DMS114 treated with DMSO at 0.1 percent for 48 hours (cell line): ENCODE measurements around the gene SPTLC2.
"Not testable (repeated sequence)": the region's sequence is repeated elsewhere in the genome, so short reads cannot be mapped to it uniquely, and the experiment has no call there.

Source experiments
- DNase-seq: peaks from one replicate; lab custom pipeline; 2025; ENCODE audit not compliant: unreplicated experiment; lab: John Stamatoyannopoulos, UW

The SPTLC2 gene, protein sequence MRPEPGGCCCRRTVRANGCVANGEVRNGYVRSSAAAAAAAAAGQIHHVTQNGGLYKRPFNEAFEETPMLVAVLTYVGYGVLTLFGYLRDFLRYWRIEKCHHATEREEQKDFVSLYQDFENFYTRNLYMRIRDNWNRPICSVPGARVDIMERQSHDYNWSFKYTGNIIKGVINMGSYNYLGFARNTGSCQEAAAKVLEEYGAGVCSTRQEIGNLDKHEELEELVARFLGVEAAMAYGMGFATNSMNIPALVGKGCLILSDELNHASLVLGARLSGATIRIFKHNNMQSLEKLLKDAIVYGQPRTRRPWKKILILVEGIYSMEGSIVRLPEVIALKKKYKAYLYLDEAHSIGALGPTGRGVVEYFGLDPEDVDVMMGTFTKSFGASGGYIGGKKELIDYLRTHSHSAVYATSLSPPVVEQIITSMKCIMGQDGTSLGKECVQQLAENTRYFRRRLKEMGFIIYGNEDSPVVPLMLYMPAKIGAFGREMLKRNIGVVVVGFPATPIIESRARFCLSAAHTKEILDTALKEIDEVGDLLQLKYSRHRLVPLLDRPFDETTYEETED

DNA sequence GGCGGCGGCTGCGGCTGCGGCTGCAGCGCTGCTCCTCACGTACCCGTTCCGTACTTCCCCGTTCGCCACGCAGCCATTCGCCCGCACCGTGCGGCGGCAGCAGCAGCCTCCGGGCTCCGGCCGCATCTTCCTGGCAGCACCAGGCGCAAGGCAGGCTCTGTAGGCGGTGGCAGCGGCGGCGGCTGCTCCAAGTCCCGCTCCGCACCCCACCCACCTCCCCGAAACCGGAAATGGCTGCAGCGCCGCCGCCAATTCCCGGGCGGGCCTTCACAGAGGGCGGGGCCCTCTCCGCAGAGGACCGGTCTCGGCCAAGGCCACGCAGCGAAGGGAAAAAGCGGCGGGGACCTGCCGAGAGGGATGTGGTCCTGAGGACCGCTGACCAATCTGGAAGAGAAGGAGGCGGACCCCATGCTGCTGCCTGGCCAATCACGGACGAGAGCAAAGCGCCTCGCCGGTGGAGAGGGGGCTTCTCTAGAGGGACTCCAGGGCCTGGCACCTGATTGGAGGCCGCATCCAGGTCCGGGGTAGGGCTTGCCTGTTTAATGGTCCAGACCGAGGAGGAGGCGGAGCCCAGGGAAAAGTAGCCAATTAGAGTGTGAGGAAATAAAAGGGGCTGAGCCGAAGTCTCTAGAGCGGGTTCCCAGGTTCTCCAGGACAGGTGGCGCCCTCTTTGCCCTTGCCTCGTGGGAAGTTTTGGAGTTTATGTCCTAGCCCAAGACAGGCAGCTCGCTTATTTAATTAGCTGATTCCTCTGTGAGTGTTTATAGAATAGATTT, at the start of gene SPTLC2:
SPTLC2 (minus strand) TSS at position 184 of the 776 bp plus-strand sequence; CDS start at position 126, 58 bp downstream.
- peak; percentile 96 for DNase-seq

DNA sequence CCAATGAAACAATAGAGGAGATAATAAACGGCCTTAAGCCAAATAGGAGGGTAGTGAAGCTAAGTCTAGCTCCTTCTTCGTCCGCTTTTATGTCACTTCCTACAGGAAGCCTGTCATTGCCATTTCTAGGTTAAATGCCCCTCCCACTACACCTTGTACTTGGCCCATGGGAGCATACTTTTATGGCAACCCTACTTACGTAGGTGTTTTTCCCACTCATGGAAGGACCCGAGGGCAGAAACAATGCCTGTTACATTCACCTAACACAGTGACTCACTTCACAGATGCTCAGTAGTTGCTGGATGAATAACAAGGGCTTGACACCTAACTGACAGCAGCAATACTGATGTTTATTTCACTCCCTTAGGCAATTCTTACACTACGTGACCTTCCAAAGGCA, 46.9 kb upstream of the SPTLC2 start:
- no peak for DNase-seq

DNA sequence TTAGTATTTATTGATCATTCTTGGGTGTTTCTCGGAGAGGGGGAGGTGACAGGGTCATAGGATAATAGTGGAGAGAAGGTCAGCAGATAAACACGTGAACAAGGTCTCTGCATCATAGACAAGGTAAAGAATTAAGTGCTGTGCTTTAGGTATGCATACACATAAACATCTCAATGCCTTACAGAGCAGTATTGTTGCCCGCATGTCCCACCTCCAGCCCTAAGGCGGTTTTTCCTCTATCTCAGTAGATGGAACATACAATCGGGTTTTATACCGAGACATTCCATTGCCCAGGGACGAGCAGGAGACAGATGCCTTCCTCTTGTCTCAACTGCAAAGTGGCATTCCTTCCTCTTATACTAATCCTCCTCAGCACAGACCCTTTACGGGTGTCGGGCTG, 45.1 kb upstream of the SPTLC2 start:
- not testable (repeated sequence) for DNase-seq

DNA sequence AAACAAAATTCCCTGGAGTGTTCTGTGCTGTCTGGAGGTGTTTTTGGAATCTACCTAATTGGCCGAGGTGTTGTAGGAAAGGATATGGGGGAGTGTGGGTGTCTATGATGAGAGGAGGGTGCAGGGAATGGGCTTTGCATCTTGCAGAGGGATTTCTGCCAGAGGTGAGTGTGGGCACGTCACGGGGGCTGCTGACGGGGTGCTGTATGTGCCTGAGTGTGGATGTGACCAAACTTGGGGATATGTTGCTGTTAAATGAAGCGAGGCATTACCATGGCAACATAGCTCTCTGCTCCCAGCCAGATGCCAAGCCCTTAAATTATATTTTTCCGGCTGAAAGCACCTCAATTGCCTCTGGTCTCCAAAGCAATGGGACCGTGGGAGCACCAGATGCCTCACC, 44.3 kb upstream of the SPTLC2 start:
- DNase-seq = no peak

DNA sequence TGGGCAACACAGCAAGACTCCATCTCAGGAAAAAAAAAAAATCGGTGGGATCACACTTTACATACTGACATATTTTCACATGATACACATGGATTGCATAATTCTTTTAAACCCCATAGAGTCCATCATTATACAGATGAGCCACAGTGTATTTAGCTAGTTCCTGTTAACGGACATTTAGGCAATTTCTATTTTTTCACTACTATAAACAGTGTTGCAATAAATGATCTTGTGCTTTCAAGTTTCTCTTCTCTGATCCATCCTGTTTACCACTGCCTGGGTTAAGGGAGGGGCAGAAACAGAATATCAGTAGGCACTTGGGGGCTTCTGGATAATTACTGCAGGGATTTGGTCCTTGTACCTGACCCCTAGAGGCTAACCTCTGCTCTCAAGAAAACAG, 43.4 kb upstream of the SPTLC2 start:
- no peak for DNase-seq

DNA sequence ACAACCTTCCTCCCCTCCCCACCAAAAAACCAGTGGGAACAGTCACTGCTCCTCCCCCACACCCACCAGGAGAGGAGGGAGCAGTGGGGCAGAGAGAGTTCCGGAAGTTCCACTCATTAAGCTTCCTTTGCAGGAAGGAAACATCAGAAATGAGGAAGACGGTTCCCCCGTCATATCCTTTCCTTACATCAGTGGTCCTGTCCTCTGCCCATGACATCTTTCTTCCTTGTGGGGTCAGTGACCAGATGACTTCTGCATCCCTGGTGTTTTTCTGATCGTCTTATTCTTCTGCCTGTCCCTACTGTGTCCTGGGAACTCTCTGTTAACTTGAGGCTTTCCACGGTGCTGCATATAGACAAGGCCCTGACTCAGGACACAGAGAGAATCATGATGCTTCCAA, 40.8 kb upstream of the SPTLC2 start:
- DNase-seq = no peak

DNA sequence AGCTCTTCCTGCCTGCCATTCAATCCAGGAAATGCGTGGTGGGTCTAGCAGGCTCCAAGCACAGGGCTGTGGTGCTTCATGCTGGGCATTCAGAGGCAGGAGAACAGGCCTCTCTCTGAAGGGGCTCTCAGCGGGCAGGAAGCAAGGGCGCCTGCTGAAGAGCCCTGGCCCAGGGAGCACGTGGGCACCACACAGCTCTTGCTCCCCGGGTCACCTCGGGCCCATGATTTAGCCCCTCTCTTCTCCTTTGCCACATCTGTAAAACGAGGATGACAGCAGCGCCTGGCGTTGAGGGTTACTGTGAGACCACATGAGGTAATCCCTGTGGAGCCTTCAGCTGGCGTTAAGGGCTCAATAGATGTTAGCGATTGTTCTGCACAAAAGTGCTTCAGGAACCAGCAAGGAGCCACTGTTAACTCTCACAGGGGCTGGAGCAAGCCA, 37.6 kb upstream of the SPTLC2 start:
- no peak for DNase-seq

DNA sequence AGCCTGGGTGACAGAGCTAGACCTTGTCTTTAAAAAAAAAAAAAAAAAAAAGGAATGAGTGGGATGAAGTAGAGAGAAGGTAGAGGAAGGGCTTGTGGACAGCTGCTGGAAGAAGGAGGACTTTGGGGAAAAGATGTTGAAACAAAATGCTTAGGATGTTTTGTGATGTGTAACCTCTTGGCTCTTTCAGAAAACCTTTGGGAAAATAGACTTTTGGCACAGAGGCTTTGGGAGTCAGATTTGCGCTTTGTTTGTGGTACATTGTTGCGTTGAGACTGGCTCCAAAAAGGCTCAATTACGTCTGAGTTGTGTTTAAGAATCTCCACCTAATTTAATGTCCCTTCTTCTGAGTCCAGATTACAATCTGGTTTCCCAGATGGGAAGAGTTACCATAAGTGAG, 32.9 kb upstream of the SPTLC2 start:
- DNase-seq = no peak

DNA sequence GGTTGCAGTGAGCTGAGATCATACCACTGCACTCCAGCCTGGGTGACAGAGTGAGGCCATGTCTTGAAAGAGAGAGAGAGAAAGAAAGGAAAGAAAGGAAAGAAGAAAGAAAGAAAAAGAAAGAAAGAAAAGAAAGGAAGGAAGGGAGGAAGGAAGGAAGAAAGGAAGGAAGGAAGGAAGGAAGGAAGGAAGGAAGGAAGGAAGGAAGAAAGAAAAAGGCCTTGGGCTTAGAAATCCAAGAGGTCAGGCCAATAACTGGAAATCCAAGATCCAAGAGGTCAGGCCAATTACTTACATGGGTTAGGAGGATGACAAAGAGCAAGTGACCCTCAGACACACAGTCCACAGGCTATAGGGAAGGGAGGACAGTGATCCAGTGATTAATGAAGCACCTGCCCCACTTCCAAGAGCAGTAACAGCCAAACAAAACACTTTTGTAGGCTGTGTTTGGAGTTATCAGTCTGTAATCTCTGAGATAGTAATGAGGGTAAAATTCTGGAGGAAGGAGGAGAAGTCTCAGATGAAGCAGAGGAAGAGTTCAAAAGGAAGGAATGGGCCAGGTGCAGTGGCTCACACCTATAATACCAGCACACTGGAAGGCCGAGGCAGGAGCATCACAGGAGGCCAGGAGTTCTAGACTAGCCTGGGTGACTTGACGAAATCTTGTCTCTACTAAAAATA, 32.2 kb upstream of the SPTLC2 start:
- DNase-seq = no peak

DNA sequence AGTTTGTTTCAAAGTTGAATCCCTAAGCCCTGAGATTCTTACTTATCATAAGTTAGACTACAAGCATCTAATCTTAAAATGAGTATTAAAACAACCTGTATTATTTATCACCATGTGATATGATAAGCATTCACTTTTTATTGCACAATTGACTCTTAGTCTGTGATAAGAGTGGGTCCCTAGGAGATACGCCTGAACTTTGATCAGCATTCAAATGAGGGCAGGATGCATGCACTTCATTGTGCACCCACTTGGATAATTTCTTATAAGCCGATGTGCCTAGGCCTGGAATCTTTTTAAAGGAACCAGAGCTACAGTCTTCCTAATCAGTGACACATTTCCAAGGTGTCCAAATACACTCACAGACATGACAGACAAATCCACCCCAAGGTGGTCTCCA, 31.4 kb upstream of the SPTLC2 start:
- no peak for DNase-seq

DNA sequence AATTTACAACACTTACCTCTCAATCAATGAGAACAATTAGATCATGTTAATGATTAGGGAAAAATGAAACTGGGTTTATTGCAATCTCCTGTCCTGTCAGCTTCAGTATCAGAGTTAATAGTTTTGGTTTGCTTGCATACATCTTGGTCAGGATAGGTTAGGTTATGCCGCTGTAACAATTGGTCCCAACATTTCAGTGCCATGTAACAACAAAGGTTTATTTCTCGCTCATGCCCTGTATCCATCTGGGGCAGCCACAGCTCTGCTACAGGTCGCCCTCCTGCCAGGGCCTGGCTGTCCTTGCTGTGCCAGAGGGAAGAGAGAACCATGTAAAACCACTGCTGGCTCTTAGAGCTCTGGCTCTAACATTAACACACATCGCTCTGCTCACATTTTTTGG, 30.5 kb upstream of the SPTLC2 start:
- DNase-seq = no peak

DNA sequence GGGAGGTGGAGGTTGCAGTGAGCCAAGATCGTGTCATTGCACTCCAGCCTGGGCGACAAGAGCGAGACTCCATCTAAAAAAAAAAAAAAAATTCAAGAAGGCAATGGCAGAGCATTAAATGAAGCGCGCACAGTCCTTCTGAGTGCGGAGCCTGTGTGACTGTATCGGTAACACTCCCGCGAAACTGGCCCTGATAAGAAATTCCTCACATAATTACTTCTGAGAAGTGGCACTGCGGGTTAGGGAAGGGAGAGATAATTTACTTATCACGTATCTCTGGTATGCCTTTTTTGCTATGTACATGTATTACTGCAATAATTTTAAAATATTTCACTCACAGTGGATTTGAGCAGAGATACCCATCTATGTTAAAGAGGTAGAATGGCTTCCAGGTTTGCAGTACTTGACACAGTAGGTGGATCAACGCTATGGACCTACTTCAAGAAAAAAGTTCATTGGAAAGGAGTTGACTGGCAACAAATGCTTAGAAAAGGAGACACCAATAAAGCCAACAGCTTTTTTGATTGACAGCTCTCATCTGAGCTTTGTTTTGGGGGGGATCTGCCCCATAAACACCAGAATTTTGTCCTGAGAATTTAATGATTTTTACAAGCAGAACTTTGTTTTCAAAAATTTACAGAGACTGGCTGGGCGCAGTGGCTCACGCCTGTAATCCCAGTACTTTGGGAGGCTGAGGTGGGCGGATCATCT, 29.2 kb upstream of the SPTLC2 start:
- no peak for DNase-seq

DNA sequence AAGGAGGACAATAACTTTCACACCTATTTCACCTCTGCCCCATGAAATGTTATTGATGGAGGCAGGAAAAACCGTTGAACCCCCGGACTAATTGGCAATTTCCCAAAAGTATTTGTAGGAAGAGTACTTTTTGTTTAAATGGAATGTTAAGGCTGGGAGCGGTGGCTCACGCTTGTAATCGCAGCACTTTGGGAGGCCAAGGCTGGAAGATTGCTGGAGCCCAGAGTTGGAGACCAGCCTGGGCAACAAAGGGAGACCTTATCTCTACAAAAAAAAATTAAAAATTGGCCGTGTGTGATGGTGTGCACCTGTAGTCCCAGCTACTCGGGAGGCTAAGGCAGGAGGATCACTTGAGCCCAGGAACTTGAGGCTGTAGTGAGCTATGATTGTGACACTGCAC, 26.0 kb upstream of the SPTLC2 start:
- no peak for DNase-seq

DNA sequence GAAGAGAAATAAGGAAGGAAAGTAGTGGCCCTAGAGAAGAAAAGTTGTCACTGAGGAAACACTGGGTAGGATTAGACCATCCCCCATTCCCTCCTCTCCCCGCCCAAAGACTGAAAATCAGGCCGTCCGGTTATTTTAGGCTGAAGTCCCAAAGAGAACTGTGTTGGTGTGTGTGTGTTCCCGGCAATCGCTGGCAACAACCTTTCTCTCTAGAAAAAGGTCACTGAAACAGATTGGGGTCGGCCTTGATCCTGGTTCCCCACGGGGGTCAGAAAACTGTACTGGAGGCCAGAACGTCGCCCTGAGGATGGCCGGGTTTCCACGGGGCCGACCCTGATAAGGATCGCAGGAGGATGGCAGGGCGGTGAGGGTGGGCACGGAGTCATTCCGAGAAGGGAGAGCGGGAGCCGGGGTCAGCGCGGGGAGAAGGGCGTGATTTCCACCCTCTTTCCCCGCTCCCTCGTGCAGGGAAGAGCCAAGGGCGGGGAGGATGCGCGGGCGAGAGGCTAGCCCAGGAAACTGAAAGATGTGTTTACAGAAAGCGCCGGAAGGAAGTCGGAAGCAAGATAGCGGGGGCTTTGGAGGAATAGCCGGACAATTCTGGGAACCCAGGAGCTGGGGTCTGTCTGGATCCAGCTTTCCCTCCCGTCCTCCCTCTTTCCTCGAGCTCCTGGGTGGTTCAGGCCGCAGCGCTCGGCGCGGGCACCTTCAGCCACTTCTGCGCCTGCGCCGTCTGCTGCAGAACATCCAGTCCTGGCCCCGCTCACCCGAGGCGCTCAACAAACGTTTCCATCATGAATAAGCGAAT, 25.3 kb upstream of the SPTLC2 start:
- peak; percentile 49 for DNase-seq

DNA sequence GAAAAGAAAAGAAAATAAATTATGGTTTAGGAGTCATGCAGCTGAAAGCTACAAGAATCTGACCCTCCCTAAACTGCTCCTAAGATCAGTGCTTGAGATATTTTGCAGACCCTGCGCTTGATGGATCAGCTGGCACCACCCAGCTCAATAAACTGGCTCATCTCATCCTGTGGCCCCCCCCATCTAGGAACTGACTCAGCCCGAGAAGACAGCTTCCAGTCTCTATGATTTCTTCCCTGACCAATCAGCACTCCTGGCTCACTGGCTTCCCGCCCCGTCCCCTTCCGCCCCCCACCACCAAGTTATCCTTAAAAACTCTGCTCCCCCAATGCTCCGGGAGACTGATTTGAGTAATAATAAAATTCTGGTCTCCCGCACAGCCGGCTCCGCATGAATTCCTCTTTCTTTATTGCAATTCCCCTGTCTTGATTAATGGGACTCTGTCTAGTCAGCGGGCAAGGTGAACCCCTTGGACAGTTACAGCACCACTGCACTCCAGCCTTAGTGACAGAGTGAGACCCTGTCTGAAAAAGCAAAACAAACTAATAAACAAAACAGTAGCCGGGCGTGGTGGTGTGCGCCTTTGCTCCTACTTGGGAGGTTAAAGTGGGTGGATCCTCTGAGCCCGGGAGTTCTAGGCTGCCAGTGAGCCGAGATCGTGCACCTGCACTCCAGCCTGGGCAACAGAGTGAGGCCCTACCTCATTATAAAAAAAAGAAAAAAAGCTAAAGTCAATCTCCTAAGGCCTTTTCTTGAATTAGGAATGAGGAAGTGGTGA, 24.5 kb upstream of the SPTLC2 start:
- no peak for DNase-seq

DNA sequence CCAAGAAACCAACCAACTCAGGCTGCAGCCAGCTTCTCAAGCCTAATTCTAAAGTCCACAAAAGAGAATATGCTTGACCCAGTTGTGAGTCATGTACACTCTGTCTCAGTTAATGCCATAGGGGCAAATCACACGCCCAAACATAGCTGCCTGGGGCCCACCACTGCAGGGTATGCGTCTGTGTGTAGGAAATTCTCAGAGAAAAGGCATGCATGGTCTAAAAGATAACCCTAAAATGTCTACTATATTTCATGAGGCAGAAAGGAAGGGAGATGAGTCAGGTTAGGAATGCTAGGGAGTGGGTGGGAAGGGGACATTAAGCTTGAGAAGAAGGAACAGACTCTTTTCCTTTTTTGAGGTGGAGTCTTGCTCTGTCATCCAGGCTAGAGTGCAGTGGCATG, 22.3 kb upstream of the SPTLC2 start:
- DNase-seq = no peak

DNA sequence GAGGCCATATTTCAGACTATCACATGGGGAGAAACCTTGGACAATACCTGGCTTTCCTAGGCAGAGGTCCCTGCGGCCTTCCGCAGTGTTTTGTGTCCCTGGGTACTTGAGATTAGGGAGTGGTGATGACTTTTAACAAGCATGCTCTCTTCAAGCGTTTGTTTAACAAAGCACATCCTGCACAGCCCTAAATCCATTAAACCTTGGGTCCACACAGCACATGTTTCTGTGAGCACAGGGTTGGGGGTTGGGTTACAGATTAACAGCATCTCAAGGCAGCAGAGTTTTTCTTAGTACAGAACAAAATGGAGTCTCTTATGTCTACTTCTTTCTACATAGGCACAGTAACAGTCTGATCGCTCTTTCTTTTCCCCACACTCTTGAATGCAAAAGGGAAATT, 19.4 kb upstream of the SPTLC2 start:
- not testable (repeated sequence) for DNase-seq

DNA sequence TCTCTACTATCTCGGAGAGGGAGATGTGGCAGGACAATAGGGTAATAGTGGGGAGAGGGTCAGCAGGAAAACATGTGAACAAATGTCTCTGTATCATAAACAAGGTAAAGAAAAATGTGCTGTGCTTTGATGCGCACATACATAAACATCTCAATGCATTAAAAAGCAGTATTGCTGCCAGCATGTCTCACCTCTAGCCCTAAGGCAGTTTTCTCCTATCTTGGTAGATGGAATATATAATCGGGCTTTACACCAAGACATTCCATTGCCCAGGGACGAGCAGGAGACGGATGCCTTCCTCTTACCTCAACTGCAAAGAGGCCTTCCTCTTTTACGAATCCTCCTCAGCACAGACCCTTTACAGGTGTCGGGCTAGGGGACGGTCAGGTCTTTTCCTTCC, 19.0 kb upstream of the SPTLC2 start:
- DNase-seq = not testable (repeated sequence)

DNA sequence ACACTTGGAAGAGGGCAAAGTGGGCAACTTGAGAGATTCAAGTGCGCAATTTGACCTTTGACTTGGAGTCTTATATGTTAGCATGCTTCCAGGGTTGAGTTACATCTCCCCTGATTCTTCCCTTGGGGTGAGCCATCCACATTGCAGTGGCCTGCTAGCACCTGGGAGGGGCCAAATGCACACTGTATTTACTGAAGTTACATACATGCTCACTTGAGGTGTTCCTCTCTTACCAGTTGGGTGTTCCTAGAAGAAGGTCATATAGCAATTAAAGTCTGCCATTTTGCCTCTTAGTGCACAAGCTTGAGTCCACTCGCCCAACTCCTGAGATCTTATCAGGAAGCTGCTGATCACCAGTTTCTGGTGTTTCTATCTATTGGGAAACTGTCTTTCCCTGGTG, 13.7 kb upstream of the SPTLC2 start:
- no peak for DNase-seq
